Large intestine (tissue), 3 donors: Measurements from ENCODE around the gene HSBP1L1. TPM values are rescaled to one million over a fixed set of nuclear protein-coding genes. Genes with fewer than 3 reads are reported as not detected.

Source experiments
- DNase-seq, 2 donors: peaks; one replicate each; pipeline versions ENCODE4 v3.0.0 to v3.0.0-alpha.2; 2013
- H3K27ac ChIP-seq: one replicate; pipeline ENCODE4 v1.5.1; 2013; ENCODE audit warnings: low read length
- H3K27me3 ChIP-seq: 2 replicates; pipeline ENCODE4 v1.6.1; 2013; ENCODE audit warnings: low read length; ENCODE audit not compliant: control insufficient read depth, insufficient read depth
- H3K36me3 ChIP-seq: 2 replicates; pipeline ENCODE4 v1.6.1; 2013; ENCODE audit warnings: low read length; ENCODE audit not compliant: control insufficient read depth, insufficient read depth
- H3K4me1 ChIP-seq: one replicate; pipeline ENCODE4 v1.6.1; 2013; ENCODE audit warnings: low read length; ENCODE audit not compliant: control insufficient read depth, insufficient read depth
- H3K4me3 ChIP-seq: one replicate; pipeline ENCODE4 v1.5.1; 2013; ENCODE audit warnings: low read length
- H3K9me3 ChIP-seq: one replicate; pipeline ENCODE4 v1.6.1; 2013; ENCODE audit warnings: mild to moderate bottlenecking, low read depth, low read length, moderate library complexity; ENCODE audit not compliant: control insufficient read depth
- WGBS: methylation state at CpG from one replicate; pipeline ENCODE4 v1.1.5; 2013; ENCODE audit warnings: low lambda C conversion rate; ENCODE audit not compliant: insufficient coverage; 5-methylcytosine and 5-hydroxymethylcytosine counted together
- polyA plus RNA-seq: library from polyadenylated mRNA; unstranded; fragments of 120-200 nt; gene quantifications from one replicate; pipeline ENCODE4 v1.2.1, GENCODE V29; 2013

The HSBP1L1 gene
- polyA plus RNA-seq, 1 donor: 54.5 TPM

GRCh38 chr18:79960921-79961526 is 3.4 kb upstream of the HSBP1L1 start:
- H3K27me3 ChIP-seq: peaks cover 7% of the 10 kb centered on the region
- no peak for DNase-seq
- no peak overlapping the region for H3K4me3 ChIP-seq
- no peak overlapping the region for H3K27ac ChIP-seq
- H3K4me1 ChIP-seq: peaks cover 14% of the 10 kb centered on the region
- no peaks in the 10 kb centered on the region for H3K9me3 ChIP-seq
- no CpG with 5 or more reads among the region's 16 CpGs for WGBS
- no peaks in the 10 kb centered on the region for H3K36me3 ChIP-seq

GRCh38 chr18:79961527-79962291 is 2.7 kb upstream of the HSBP1L1 start:
- no peak overlapping the region for H3K4me3 ChIP-seq
- no peak overlapping the region for H3K27ac ChIP-seq
- WGBS: no CpG with 5 or more reads among the region's 29 CpGs
- H3K27me3 ChIP-seq: peaks cover 7% of the 10 kb centered on the region
- no peaks in the 10 kb centered on the region for H3K36me3 ChIP-seq
- peaks cover 18% of the 10 kb centered on the region for H3K4me1 ChIP-seq
- no peak for DNase-seq
- no peaks in the 10 kb centered on the region for H3K9me3 ChIP-seq

- Histone ChIP-seq H3K4me1 (peaks cover 18% of the 10 kb centered on the region), H3K4me3 (no peak overlapping the region), H3K36me3 (peaks cover 2% of the 10 kb centered on the region), H3K27me3 (peaks cover 7% of the 10 kb centered on the region), H3K9me3 (no peaks in the 10 kb centered on the region), H3K27ac (no peak overlapping the region)
- DNase-seq: no peak
- WGBS: no CpG with 5 or more reads among the region's 10 CpGs
Measured at GRCh38 chr18:79962311-79962710, 2.1 kb upstream of the HSBP1L1 start.

GRCh38 chr18:79962835-79963657 is 1.4 kb upstream of the HSBP1L1 start:
- H3K9me3 ChIP-seq: no peaks in the 10 kb centered on the region
- H3K27me3 ChIP-seq: peaks cover 7% of the 10 kb centered on the region
- no peak overlapping the region for H3K27ac ChIP-seq
- H3K4me3 ChIP-seq: no peak overlapping the region
- no peak for DNase-seq
- H3K4me1 ChIP-seq: peaks cover 18% of the 10 kb centered on the region
- peaks cover 9% of the 10 kb centered on the region for H3K36me3 ChIP-seq
- WGBS: 92% methylated on average over 2 of the region's 30 CpGs

- H3K4me1 ChIP-seq: peaks cover 18% of the 10 kb centered on the region
Measured at GRCh38 chr18:79963658-79964329, 649 bp upstream of the HSBP1L1 start.

GRCh38 chr18:79965119-79965902 is 868 bp downstream of the HSBP1L1 start:
- H3K36me3 ChIP-seq: peaks cover 20% of the 10 kb centered on the region
- no peaks in the 10 kb centered on the region for H3K9me3 ChIP-seq
- H3K4me1 ChIP-seq: peaks cover 14% of the 10 kb centered on the region
- H3K4me3 ChIP-seq: peak overlapping the region; percentile 84
- peaks cover 7% of the 10 kb centered on the region for H3K27me3 ChIP-seq
- WGBS: no CpG with 5 or more reads among the region's 24 CpGs
- peak; percentile 94 to 95 for DNase-seq
- peak overlapping the region; percentile 94 for H3K27ac ChIP-seq

More at GRCh38 chr18:79963658-79964329, 649 bp upstream of the HSBP1L1 start:
- H3K9me3 ChIP-seq: no peaks in the 10 kb centered on the region
- DNase-seq: no peak
- peak overlapping the region; percentile 94 for H3K27ac ChIP-seq
- peak overlapping the region; percentile 84 for H3K4me3 ChIP-seq
- no CpG with 5 or more reads among the region's 30 CpGs for WGBS
- H3K36me3 ChIP-seq: peaks cover 16% of the 10 kb centered on the region
- H3K27me3 ChIP-seq: peaks cover 7% of the 10 kb centered on the region

GRCh38 chr18:79970419-79971133 is 6.1 kb downstream of the HSBP1L1 start:
- peaks cover 4% of the 10 kb centered on the region for H3K4me1 ChIP-seq
- peaks cover 60% of the 10 kb centered on the region for H3K36me3 ChIP-seq
- H3K27ac ChIP-seq: no peak overlapping the region
- no peak for DNase-seq
- 100% methylated on average over 1 of the region's 12 CpGs for WGBS
- H3K27me3 ChIP-seq: no peaks in the 10 kb centered on the region
- H3K9me3 ChIP-seq: no peaks in the 10 kb centered on the region
- H3K4me3 ChIP-seq: no peak overlapping the region

- H3K4me1 ChIP-seq: peaks cover 1% of the 10 kb centered on the region
- no peak overlapping the region for H3K27ac ChIP-seq
- no peak overlapping the region for H3K4me3 ChIP-seq
- no peak for DNase-seq
- H3K36me3 ChIP-seq: peaks cover 66% of the 10 kb centered on the region
- 100% methylated on average over 1 of the region's 17 CpGs for WGBS
- no peaks in the 10 kb centered on the region for H3K9me3 ChIP-seq
- no peaks in the 10 kb centered on the region for H3K27me3 ChIP-seq
Measured at GRCh38 chr18:79971211-79971952, 6.9 kb downstream of the HSBP1L1 start.

GRCh38 chr18:79971986-79972385 is 7.5 kb downstream of the HSBP1L1 start:
- no CpG with 5 or more reads among the region's 9 CpGs for WGBS
- H3K27ac ChIP-seq: no peak overlapping the region
- DNase-seq: no peak
- no peaks in the 10 kb centered on the region for H3K27me3 ChIP-seq
- peaks cover 68% of the 10 kb centered on the region for H3K36me3 ChIP-seq
- H3K9me3 ChIP-seq: no peaks in the 10 kb centered on the region
- no peaks in the 10 kb centered on the region for H3K4me1 ChIP-seq
- H3K4me3 ChIP-seq: no peak overlapping the region
